DMS114 treated with DMSO at 0.1 percent for 48 hours (cell line): ENCODE measurements around the gene DGAT2.
A peak's percentile ranks its signal among the peaks of the same experiment; 100 is the strongest.

ENCODE experiments used
- DNase-seq: peaks from one replicate; lab custom pipeline; 2025; ENCODE audit not compliant: unreplicated experiment; lab: John Stamatoyannopoulos, UW

The DGAT2 gene

DNA sequence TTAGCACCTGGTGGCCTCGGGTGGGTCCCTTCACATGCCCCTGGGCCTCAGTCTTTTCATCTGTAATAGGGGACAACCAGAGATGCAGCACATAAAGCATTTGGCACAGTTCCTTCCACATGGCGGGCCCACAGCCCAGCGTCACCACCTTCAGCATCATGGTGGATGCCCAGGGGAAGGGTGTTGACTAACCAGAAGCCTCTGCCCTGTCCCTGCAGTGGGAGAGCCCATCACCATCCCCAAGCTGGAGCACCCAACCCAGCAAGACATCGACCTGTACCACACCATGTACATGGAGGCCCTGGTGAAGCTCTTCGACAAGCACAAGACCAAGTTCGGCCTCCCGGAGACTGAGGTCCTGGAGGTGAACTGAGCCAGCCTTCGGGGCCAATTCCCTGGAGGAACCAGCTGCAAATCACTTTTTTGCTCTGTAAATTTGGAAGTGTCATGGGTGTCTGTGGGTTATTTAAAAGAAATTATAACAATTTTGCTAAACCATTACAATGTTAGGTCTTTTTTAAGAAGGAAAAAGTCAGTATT is 31.6 kb downstream of the DGAT2 start:
- DNase-seq: no peak

DNA sequence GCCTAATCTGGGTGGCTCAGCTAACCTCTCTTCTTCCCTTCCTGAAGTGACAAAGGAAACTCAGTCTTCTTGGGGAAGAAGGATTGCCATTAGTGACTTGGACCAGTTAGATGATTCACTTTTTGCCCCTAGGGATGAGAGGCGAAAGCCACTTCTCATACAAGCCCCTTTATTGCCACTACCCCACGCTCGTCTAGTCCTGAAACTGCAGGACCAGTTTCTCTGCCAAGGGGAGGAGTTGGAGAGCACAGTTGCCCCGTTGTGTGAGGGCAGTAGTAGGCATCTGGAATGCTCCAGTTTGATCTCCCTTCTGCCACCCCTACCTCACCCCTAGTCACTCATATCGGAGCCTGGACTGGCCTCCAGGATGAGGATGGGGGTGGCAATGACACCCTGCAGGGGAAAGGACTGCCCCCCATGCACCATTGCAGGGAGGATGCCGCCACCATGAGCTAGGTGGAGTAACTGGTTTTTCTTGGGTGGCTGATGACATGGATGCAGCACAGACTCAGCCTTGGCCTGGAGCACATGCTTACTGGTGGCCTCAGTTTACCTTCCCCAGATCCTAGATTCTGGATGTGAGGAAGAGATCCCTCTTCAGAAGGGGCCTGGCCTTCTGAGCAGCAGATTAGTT is 32.3 kb downstream of the DGAT2 start:
- DNase-seq: no peak

DNA sequence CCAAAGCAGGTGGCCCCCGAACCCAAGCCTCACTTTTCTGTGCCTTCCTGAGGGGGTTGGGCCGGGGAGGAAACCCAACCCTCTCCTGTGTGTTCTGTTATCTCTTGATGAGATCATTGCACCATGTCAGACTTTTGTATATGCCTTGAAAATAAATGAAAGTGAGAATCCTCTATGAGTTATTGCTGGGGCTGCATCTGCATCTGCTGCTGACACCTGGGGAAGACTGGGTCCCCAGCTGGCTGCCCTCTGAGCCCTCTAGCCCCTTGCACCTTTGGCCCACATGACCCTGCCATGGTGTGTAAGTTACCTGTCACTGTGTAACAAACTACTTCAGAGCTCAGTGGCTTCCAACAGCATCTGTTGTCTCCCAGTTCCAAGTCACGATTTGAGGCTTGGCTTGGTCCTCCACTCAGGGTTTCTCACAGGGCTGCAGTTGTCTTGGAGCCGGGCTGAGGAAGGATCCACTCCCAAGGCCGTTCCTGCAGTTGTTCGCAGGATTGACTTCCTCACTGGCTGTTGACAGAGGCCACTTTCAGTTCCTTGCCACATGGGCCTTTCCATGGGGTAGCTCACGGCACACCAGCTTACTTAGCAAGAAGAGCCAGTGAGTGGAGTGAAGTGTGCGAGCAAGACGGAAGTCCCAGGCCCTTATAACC is 32.9 kb downstream of the DGAT2 start:
- no peak for DNase-seq

DNA sequence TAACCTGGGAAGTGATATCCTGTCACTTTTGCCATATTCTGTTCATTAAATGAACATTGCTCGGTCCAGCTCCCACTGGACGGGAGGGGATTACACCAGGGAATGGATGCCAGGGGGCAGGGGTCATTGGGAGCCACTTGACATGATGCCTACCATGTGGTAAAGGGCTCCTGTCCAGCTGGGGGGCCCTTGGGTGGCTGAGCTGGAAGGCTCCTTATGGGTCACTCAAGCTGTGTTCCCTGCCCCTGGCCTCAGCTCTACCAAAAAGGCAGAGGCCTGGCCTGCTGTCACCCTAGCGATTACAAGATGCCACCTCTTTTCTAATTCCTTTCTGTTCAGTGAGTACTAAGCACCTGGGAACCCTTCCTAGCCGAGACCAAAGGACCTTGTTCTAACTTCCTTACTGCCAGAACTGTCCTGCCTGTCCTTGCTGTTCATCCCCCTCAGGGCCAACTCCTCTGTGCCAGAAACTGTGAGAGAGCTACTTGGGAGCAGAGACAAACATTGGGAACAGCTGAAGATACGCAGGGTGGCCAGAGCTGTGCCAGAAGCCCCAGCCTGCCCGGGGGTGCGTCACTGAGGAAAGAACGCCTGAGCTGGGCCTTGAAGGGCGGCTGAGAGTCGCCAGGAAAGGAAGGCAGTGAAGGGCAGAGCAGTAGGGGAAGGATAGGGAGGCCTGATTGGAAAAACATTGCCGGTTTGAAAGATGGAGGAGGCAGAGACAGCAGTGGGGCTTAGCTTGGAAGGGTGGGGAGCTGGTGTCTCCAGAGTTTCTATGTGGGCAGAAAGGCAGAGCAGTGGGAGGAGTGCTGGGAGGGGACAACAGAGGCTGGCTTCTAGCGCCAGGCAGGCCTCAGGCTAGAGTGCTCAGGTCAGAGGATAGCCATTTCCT is 33.7 kb downstream of the DGAT2 start:
- no peak for DNase-seq

DNA sequence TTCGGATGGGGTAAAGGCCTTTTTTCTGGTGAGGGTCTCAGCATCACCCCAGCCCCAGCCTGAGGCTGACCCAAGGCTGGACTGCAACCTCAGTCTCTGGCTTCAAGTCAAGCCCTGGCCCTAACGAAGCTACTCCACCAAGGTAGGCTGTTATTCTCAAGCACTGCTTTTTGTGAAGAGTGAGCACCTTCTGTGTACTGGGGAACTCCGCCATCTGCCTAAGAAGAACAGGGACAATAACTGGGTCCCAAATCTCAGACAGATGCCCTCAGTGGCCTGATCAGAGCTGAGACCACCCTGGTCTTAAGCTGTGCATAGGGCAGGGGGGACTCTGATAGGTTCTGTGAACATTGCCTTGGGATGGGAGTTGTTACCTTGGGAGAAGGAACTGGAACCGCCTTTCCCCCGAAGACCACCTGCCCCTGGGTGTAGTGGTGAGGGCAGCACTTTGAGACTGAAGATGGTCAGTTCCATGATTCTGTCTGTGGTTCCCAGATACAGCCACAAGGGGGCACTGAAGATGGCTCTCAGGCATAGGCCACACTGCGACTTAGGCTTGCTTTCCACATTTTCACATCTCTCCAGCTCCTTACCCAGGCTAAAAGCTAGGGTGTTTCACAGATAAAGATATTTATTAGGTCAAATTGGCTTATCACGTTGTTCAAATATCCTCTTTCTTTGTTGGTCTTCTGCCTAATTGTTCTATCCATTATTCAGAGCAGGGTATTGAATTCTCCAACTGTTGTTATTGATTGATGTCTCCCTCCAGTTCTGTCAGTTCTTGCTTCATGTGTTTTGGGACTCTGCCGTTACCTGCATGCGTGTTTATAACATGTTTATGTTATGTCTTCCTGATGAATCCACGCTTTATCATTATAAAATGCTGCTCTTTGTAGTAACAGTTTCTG is 34.6 kb downstream of the DGAT2 start:
- peak; percentile 34 for DNase-seq

DNA sequence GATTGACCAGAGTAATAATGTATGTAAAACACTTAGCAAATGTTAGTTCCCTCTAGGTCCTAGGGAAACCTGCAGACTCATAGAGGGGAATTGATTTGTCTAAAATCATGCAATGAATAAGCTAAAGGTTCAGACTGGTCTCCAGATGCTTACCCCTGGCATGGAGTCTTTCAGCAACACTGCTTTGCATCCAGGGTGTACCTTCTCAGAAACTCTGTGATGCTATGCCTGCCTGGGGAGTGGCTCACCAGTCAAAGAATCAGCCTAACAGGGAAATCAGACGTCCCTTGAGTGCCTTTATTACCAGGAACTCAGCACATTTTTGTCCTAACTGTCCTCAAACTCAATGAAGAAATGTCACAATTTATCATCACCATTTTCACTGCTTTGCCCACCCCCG is 40.5 kb downstream of the DGAT2 start:
- no peak for DNase-seq

DNA sequence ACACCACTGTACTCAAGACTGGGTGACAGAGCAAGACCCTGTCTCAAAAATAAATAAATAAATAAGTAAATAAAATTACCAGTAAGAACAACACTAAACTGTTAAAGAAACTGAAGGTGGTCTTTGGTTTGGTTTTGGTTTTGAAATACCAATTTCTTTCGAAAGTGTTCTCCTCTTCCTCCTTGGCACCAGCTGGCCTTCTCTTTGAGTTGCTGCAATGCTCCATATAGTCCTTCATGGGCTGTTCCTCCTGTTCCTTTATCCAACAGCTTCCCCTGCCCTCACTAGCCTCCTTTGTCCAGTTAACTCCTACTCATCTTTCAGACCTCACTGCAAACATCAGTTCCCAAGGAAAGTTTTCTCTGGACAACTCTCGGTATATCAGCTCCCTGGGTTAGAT is 41.4 kb downstream of the DGAT2 start:
- no peak for DNase-seq

DNA sequence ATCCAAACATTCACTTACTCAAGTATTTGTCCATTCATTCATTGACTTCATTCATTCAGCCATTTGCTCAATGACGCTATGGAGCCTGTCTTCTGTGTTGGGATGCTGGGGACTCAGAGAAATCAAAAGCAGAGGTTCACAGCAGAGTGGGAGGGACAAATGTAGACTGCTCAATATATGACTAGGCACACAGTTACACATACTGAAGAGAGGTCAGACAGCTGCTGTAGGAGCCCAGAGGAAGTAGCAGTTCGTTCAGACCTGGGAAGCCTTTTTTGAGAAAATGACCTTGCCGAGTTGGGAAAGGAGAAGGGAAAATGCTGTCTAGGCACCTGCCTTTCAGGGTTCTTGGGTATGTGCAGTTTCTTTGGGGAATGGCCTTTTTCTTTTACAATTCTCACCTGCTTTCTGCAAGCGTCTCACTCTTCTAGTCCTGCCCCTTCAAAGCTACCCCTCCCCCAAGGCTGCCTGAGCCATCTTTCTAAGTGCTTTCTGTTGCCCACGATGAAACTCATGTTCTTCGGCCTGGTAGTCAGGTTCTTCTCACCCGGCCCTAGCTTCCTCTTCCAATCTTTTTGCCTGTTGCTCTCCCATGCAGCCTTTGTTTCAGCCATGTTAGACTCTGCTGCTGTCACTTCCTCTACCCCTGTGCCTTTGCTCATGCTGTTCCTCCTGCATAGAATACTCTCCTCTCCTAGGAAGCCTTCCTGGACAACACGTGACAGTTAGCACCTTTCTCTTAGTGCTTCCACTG is 42.2 kb downstream of the DGAT2 start:
- no peak for DNase-seq

DNA sequence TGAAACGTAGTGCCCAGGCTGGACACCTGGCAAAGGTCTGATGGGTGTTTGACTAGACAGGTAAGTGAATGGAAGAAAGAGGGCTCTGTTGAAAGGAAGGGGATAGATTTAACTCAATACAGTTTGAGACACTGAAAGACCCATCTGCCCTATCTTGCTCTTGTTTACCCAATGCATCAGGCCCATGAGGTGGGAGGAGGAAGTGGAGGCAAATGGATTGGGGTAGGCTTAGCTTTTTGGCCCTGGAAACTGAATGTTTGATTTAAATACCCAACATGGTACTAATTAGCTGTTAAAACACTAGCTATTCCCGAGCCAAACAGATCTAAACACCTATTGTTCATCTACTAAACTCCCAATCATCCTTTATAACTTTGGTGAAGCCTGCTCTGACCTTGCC is 42.9 kb downstream of the DGAT2 start:
- no peak for DNase-seq

DNA sequence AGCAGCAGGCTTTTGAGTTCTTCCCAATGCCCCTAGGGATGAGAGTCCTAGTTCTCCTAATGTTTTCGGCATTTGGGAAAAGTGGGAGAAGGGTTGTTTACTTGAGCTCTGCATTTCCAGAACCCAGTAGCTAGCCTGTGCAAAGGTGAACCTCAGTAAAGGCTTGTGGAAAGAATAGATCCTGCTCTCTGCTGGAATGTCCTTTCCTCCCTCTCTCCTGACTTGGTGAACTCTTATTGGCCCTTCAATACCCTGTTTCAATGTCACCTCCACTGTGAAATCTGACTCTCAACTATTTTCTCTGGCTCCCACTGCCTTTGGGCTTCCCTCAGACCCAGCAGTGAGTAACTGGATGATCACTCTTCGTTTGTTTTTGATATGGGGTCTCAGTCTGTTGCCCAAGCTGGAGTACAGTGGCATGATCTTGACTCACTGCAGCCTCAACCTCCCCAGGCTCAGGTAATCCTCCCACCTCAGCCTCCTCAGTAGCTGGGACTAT is 44.0 kb downstream of the DGAT2 start:
- DNase-seq: no peak

DNA sequence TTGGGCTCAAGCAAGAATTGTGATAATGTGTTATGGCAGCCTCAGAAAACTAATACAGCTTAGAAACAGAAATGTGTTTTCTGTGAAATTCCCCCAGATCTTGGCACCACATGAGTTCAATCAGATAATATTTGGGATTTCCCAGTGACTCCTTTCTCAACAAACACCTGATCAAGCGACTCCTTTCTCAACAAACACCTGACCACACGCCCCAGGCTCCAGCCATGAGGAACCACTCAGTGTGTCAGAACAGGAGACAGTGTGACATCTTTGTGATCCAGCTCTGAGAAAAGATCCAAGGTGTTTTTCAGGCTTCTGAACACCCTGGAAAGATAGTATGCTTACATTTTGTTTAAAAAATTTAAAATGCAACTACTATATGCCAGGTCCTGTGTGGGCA is 44.5 kb downstream of the DGAT2 start:
- no peak for DNase-seq

DNA sequence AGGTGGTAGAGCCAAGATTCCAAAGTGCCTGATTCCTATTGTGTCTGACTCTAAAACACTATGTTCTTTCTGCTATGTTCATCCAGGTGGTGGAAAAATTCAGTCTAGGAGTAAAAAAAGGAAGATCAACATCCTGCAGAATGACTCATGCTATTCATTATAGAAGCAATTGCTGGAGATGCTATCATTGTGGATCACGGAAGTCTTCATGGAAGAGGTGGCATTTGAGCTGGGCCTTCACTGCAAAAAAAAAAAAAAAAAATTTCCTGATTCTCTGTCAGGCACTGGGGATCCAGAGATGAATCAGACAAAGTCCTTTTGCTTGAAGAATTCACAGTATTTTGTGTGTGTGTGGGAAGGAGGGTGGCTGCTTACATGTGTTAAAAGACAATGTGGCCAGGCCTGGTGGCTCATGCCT is 45.1 kb downstream of the DGAT2 start:
- DNase-seq: no peak

DNA sequence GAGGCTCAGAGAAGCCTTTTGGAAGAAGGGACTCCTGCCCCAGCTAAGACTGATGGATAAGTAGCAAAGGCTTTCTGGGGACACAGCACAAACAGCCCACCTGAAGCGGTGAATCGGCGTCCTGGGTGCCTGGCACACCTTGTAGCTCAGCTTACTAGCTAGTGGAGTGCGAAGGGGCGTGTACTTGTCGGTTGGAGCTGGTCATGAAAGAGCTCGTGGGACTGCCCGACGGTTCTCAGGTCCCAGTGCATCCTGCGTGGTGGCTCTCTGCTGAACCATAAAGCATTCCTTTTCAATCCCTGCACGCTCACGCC is 45.7 kb downstream of the DGAT2 start:
- no peak for DNase-seq

DNA sequence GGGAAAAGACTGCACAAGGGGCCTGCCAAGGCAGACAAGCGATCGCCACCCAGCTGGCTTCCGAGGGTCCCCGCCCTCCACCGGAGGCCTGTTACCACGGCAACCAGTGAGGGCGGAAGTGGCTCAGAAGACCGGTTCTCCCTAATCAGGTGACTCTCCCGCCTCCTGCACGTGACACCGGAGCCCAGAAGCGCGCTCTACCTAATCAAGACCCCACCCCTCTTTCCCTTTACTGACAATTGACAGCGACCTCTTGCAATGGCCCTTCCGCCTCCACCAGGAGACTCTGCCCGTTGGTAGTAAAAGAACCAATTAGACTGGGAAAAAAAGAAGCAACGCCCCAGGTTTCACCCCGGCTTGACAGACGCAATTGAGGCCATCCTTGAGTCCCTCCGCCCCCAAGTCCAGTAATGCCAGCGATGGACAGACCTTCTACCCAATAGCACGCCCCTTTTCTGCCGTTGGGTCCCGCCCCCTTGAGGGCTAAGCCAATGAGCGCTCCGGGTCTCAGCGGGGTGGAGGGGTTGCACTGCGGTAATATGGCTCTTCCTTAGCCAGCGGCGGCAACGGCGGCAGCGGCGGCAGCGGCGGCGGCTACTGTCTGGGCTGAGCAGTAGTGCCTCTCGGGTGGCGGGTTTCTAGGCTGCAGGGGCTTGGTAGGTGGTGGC is 46.2 kb downstream of the DGAT2 start, which contains the start of gene UVRAG:
Gene UVRAG, plus strand, starts transcription at position 534 of the 668 bp plus-strand sequence. CDS start 198 bp downstream, outside the sequence.
- peak; percentile 92 for DNase-seq

DNA sequence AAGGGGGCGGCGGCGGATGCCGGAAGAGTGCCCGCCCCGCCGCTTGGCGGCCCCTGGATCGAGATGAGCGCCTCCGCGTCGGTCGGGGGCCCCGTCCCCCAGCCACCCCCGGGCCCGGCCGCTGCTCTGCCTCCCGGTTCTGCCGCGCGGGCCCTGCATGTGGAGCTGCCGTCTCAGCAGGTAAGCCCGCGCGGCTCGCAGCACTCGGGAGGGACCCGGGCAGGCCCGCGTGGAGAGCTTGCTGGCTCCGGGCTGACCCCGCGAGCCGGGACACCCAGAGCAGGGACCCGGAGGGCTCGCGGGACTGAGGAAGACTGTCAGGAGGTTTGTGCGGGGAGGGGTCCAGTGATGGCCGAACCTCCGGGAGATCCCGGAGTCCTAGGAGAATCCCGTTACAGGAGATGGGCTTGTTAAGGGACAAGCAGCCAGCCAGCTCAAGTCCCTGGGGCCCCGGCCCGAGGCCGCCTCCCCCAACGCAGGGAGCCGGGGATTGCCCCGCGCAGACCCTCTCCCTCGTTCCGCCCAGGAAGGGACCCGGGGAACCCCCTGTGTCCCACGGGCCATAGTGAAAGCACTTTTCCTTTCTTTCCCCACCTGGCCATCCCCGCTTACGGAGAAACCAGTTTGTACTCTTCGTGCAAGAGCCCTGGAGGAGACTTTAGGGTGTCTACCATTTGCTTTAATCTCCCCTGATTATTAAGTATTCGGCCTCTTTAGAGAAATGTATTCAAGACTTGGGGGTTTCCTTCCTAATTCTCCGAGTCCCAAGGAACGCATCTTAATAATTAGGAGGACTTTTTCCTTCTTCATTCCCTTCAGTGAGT is 47.0 kb downstream of the DGAT2 start:
- DNase-seq: no peak

DNA sequence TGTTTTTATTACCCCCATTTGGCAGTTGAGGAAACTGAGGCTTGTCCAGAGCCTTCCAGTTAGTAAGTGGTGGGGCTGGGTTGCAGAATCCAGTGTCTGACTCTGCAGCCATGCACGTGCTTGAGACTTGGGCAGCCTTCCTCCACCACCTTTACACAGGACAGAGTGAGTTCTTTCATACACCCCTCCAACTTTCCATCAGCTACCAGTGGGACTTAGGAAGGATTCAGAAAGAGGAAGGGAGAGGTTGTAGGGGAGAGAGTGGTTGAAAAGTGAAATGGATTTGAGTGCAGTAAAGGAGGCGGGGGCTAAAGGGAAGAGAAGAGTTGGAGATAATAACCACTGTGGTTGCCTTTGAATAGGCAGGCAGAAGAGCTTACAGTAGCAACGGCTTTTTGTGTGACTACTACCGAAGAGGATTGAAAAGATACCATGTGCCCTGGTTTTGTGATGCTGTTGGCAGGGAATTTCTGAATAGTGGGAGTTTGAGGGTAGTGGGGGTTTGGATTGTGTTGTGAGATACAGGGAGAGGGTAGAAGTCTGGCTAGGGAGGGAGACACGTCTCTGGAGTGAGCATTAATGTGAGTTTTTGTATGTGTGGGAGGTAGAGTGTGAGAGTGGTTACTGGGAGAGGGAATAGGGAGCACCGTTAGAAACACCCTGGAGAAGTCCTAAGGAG is 48.1 kb downstream of the DGAT2 start:
- no peak for DNase-seq

DNA sequence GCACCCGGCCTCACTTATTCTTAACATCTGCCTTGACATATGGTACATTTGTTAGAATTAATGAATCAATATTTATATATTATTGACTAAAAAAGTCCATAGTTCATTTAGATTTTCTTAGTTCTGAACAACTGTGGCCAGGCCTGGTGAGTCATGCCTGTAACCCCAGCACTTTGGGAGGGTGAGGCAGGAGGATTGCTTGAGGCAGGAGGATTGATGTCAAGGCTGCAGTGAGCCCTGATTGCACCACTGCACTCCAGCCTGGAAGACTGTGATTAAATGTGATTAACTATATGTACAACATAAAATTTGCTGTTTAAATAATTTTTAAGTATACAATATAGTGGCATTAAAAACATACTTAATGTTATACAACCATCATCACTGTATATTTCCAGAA is 52.1 kb downstream of the DGAT2 start:
- DNase-seq: no peak

DNA sequence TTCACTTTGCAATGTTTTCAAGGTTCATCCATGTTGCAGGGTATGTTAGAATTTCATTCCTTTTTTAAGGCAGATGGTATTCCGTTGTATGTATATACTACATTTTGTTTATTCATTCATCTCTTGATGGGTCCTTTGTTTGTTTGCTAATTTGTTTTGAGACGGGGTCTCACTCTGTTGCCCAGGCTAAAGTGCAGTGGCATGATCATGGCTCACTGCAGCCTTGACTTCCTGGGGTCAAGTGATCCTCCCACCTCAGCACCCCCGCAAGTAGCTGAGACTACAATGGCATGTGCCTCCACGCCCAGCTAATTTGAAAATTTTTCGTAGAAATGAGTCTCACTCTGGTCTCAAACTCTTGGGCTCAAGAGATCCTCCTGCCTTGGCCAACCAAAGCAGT is 52.6 kb downstream of the DGAT2 start:
- DNase-seq: no peak
